Psoas muscle (tissue), 8 donors: ENCODE data around the gene CUL7. TPM values are rescaled to one million over a fixed set of nuclear protein-coding genes. Genes with fewer than 3 reads are reported as not detected.

Experiments used
- ATAC-seq, 4 donors: fragments of 200-7000 bp; cut with Tn5 transposase; one replicate each; pipeline ENCODE4 v1.9.1; 2020; ENCODE audit warnings: moderate library complexity in 3 of 4, mild to moderate bottlenecking in 2 of 4
- DNase-seq, 2 donors: peaks; one replicate each; pipeline ENCODE4 v3.0.0-alpha.2; 2020
- H3K27ac ChIP-seq: fragments of 200-600 bp; one replicate; pipeline ENCODE4 v1.8.0; 2022
- H3K27me3 ChIP-seq, 3 donors: fragments of 200-600 bp in 1 of 3; one replicate each; pipeline versions ENCODE4 v1.6.1 to v1.8.0; 2013 to 2022; ENCODE audit warnings: low read length in 2 of 3, mild to moderate bottlenecking in 2 of 3, moderate library complexity in 1 of 3; ENCODE audit not compliant: insufficient read depth in 3 of 3
- H3K36me3 ChIP-seq, 2 donors: fragments of 200-600 bp in 1 of 2; one replicate each; pipeline versions ENCODE4 v1.6.1 to v1.8.0; 2013 to 2022; ENCODE audit warnings: low read depth in 1 of 2, mild to moderate bottlenecking in 1 of 2, moderate library complexity in 1 of 2; ENCODE audit not compliant: insufficient read depth in 1 of 2
- H3K4me1 ChIP-seq: fragments of 200-600 bp; one replicate; pipeline ENCODE4 v1.8.0; 2022
- H3K4me3 ChIP-seq: fragments of 200-600 bp; one replicate; pipeline ENCODE4 v1.8.0; 2022; ENCODE audit warnings: mild to moderate bottlenecking
- H3K9me3 ChIP-seq: fragments of 200-600 bp; one replicate; pipeline ENCODE4 v1.8.0; 2022
- CTCF ChIP-seq: fragments of 200-600 bp; IDR thresholded peaks from one replicate; pipeline ENCODE4 v1.8.0; 2022; ENCODE audit warnings: antibody characterized with exemption
- WGBS, 3 donors: extraction: QIAGEN DNeasy Blood & Tissue Kit; methylation state at CpG; one replicate each; pipeline versions ENCODE4 v1.1.6 to v1.1.7; 2013; 5-methylcytosine and 5-hydroxymethylcytosine counted together
- intact Hi-C, 2 donors: fragments of 100-400 bp; cut with DNase I; formaldehyde crosslinking; loops; one replicate each; pipeline versions ENCODE4 v1.11.0 to v1.14.2; 2022
- long read RNA-seq, 2 donors: library from polyadenylated mRNA; unstranded; transcript quantifications; one replicate each; pipeline ENCODE4 v2.0.0, GENCODE V29; 2021
- polyA plus RNA-seq, 3 donors: library from polyadenylated mRNA; stranded (reverse); fragments of 200-250 nt; gene quantifications; one replicate each; pipeline ENCODE4 v1.2.3, GENCODE V29; 2013
- total RNA-seq, 4 donors: library from RNA; stranded (reverse); fragmentation: NEBNext Ultra II Directional in 2 of 4; extraction: Animal tissue kit (Norgen Biotek cat#: 25700) in 2 of 4; gene quantifications; one replicate each; pipeline versions ENCODE4 v1.2.1 to v1.2.4, GENCODE V29; 2021 to 2023
- donor health status: healthy with polysubstance abuse.
- donor health status: DM: no; HTN: no; CAD: no; lungs with moderate emphysema.
- donor health status: Bipolar disorder and iron deficiency.
- donor health status: healthy.
- donor health status: DM: yes; HTN: yes; CAD: no.
- donor health status: DM: no; HTN: no; CAD: no.
- donor health status: DM: no; HTN: no; CAD: no.
- donor health status: DM: yes; HTN: yes; CAD: no.

The CUL7 gene
- total RNA-seq (10 to 100 TPM in 3 of 4 donors, 1 to 10 TPM in 1; 9.3 to 23.4 (median 20.1) TPM), polyA plus RNA-seq (10 to 100 TPM in 1 of 3 donors, 1 to 10 TPM in 2; 6.0 to 11.5 (median 6.5) TPM)
- long read RNA-seq, donor 1, full-length matches to known transcripts: 8 of 38 reads
- long read RNA-seq, donor 1, partial matches to known transcripts: 20 of 38 reads
- long read RNA-seq, donor 1, other reads (novel, unspliced or antisense): 10 of 38 reads
- long read RNA-seq, donor 2, full-length matches to known transcripts: 8 of 23 reads
- long read RNA-seq, donor 2, partial matches to known transcripts: 14 of 23 reads
- long read RNA-seq, donor 2, other reads (novel, unspliced or antisense): 1 of 23 reads

- peak within 1 kb of the TSS; percentile 80 for H3K4me3 ChIP-seq
- intact Hi-C loops: loop anchor here (2.0 to 5.0 kb wide), 3 partner anchors 17 to 37 kb away; no protein-coding TSS in a partner anchor
- H3K9me3 ChIP-seq: no peaks in the 10 kb centered on the region
- H3K27ac ChIP-seq: peak within 1 kb of the TSS; percentile 90
- H3K27me3 ChIP-seq: no peaks in the 10 kb centered on the region
- peak; percentile 92 to 96 for DNase-seq
- peaks cover 0 to 61% of the 10 kb centered on the region in 2 donors for H3K36me3 ChIP-seq
- peak; percentile 94 to 96 (median 94) for ATAC-seq
- WGBS, 3 donors: 1 to 4% (median 2%) methylated on average over 20 to 45 of the region's 45 CpGs
- TF ChIP-seq CTCF: no peak
- peaks cover 17% of the 10 kb centered on the region for H3K4me1 ChIP-seq
Measured at GRCh38 chr6:43053545-43054205, at the start of gene CUL7. TSS of gene CUL7 (minus strand) at chr6:43053851. CDS start at chr6:43052788, 1,063 bp downstream.

GRCh38 chr6:43101497-43101896 is 47.8 kb upstream of the CUL7 start:
- WGBS, 3 donors: 63 to 67% (median 67%) methylated on average over 4 of the region's 4 CpGs
- Histone ChIP-seq H3K36me3 (no peaks in the 10 kb centered on the region), H3K4me3 (no peak overlapping the region), H3K9me3 (no peaks in the 10 kb centered on the region), H3K4me1 (no peaks in the 10 kb centered on the region), H3K27me3 (no peaks in the 10 kb centered on the region), H3K27ac (no peak overlapping the region)
- no peak for TF ChIP-seq CTCF
- intact Hi-C loops: no loop called here
- DNase-seq: no peak
- ATAC-seq: no peak

GRCh38 chr6:43097502-43097901 is 43.9 kb upstream of the CUL7 start:
- WGBS, 3 donors: 91 to 94% (median 92%) methylated on average over 4 of the region's 4 CpGs
- H3K27ac ChIP-seq: no peak overlapping the region
- intact Hi-C loops: no loop called here

GRCh38 chr6:43097098-43097489 is 43.4 kb upstream of the CUL7 start:
- intact Hi-C loops: no loop called here
- Histone ChIP-seq H3K36me3 (no peaks in the 10 kb centered on the region), H3K9me3 (no peaks in the 10 kb centered on the region), H3K27ac (no peak overlapping the region), H3K4me3 (no peak overlapping the region), H3K4me1 (peaks cover 4% of the 10 kb centered on the region), H3K27me3 (no peaks in the 10 kb centered on the region)
- WGBS, 3 donors: 53 to 56% (median 54%) methylated on average over 5 of the region's 5 CpGs
- DNase-seq: no peak
- ATAC-seq: no peak
- TF ChIP-seq CTCF: no peak

More at GRCh38 chr6:43097502-43097901, 43.9 kb upstream of the CUL7 start:
- DNase-seq (no peak), ATAC-seq (no peak)
- H3K4me3 ChIP-seq: no peak overlapping the region
- TF ChIP-seq CTCF: no peak
- no peaks in the 10 kb centered on the region for H3K27me3 ChIP-seq
- H3K36me3 ChIP-seq: no peaks in the 10 kb centered on the region
- no peaks in the 10 kb centered on the region for H3K9me3 ChIP-seq
- peaks cover 4% of the 10 kb centered on the region for H3K4me1 ChIP-seq
